Measurements from ENCODE around the gene POU2AF1.
"Not testable (repeated sequence)": the region's sequence is repeated elsewhere in the genome, so short reads cannot be mapped to it uniquely, and the experiment has no call there.

POU2AF1 gene

GRCh38 chr11:111408789-111409727 lies 30.0 kb upstream of the POU2AF1 start:
- no peak for DNase-seq

GRCh38 chr11:111407652-111408051 lies 28.6 kb upstream of the POU2AF1 start:
- no peak for DNase-seq

GRCh38 chr11:111406589-111406988 lies 27.5 kb upstream of the POU2AF1 start:
- no peak for DNase-seq

- DNase-seq: no peak
These were observed 27.0 kb upstream of the POU2AF1 start for GRCh38 chr11:111406091-111406490.

- DNase-seq: no peak
These were observed 26.5 kb upstream of the POU2AF1 start for GRCh38 chr11:111405551-111405950.

- DNase-seq: no peak
These were observed 24.1 kb upstream of the POU2AF1 start for GRCh38 chr11:111403051-111403726.

GRCh38 chr11:111402411-111402810 lies 23.3 kb upstream of the POU2AF1 start:
- no peak for DNase-seq

GRCh38 chr11:111401957-111402356 lies 22.9 kb upstream of the POU2AF1 start:
- DNase-seq: not testable (repeated sequence)

GRCh38 chr11:111400595-111400994 lies 21.5 kb upstream of the POU2AF1 start:
- no peak for DNase-seq

GRCh38 chr11:111399187-111400031 lies 20.3 kb upstream of the POU2AF1 start:
- no peak for DNase-seq

GRCh38 chr11:111397034-111397433 lies 18.0 kb upstream of the POU2AF1 start:
- DNase-seq: no peak

- DNase-seq: no peak
These were observed 16.7 kb upstream of the POU2AF1 start for GRCh38 chr11:111395749-111396148.

- no peak for DNase-seq
These were observed 16.0 kb upstream of the POU2AF1 start for GRCh38 chr11:111395081-111395480.

- not testable (repeated sequence) for DNase-seq
These were observed 15.1 kb upstream of the POU2AF1 start for GRCh38 chr11:111394147-111394546.

GRCh38 chr11:111393585-111393984 lies 14.5 kb upstream of the POU2AF1 start:
- no peak for DNase-seq

GRCh38 chr11:111393096-111393495 lies 14.0 kb upstream of the POU2AF1 start:
- DNase-seq: no peak

- no peak for DNase-seq
These were observed 13.5 kb upstream of the POU2AF1 start for GRCh38 chr11:111392552-111392951.

GRCh38 chr11:111391328-111392124 lies 12.5 kb upstream of the POU2AF1 start:
- DNase-seq: no peak

GRCh38 chr11:111388842-111389241 lies 9.8 kb upstream of the POU2AF1 start:
- DNase-seq: no peak

GRCh38 chr11:111388420-111388819 lies 9.3 kb upstream of the POU2AF1 start:
- DNase-seq: no peak

GRCh38 chr11:111387363-111387762 lies 8.3 kb upstream of the POU2AF1 start:
- DNase-seq: no peak

- DNase-seq: no peak
These were observed 7.6 kb upstream of the POU2AF1 start for GRCh38 chr11:111386611-111387150.
